ENCODE results near the gene LGALS9. TPM values are rescaled to one million over a fixed set of nuclear protein-coding genes. Genes with fewer than 3 reads are reported as not detected.
"Not testable (repeated sequence)": the region's sequence is repeated elsewhere in the genome, so short reads cannot be mapped to it uniquely, and the experiment has no call there.

Gene LGALS9
- total RNA-seq, 4 donors from 2014 or later, result 36.3 to 172 (median 54.3) TPM

- DNase-seq (ENCODE audit: low spot score), result peak; percentile 64
- no peak for ATAC-seq (ENCODE audit: low FRiP score)
- peak in 2 of 3 donors; percentile 3 to 64 for TF ChIP-seq CTCF (IDR thresholded peaks at IDR 0.05)
These were observed 23.9 kb downstream of the LGALS9 start for GRCh38 chr17:27654654-27655524.

GRCh38 chr17:27655525-27656111 lies 24.6 kb downstream of the LGALS9 start:
- not testable (repeated sequence) for ATAC-seq (ENCODE audit: low FRiP score); DNase-seq (ENCODE audit: low spot score)

GRCh38 chr17:27656620-27657019 lies 25.6 kb downstream of the LGALS9 start:
- ATAC-seq (ENCODE audit: low FRiP score), result not testable (repeated sequence)

GRCh38 chr17:27657620-27658019 lies 26.6 kb downstream of the LGALS9 start:
- DNase-seq (ENCODE audit: low spot score) (no peak), ATAC-seq (ENCODE audit: low FRiP score) (no peak)
- TF ChIP-seq CTCF (IDR thresholded peaks at IDR 0.05), result no peak

More at GRCh38 chr17:27656620-27657019, 25.6 kb downstream of the LGALS9 start:
- not testable (repeated sequence) for DNase-seq (ENCODE audit: low spot score)

- ATAC-seq (ENCODE audit: low FRiP score) (no peak), DNase-seq (ENCODE audit: low spot score) (no peak)
These were observed 28.7 kb downstream of the LGALS9 start for GRCh38 chr17:27659683-27660082.

GRCh38 chr17:27660436-27660835 lies 29.4 kb downstream of the LGALS9 start:
- no peak for ATAC-seq (ENCODE audit: low FRiP score)
- no peak for DNase-seq (ENCODE audit: low spot score)
- no peak for TF ChIP-seq CTCF (IDR thresholded peaks at IDR 0.05)

More at GRCh38 chr17:27659683-27660082, 28.7 kb downstream of the LGALS9 start:
- TF ChIP-seq CTCF (IDR thresholded peaks at IDR 0.05), result no peak

- no peak for TF ChIP-seq CTCF (IDR thresholded peaks at IDR 0.05)
- ATAC-seq (ENCODE audit: low FRiP score) (no peak), DNase-seq (ENCODE audit: low spot score) (no peak)
These were observed 33.1 kb downstream of the LGALS9 start for GRCh38 chr17:27663936-27664605.
